Fibroblast of pulmonary artery (primary cell): ENCODE measurements around the gene MFAP3L.

Experiments
- DNase-seq: peaks from one replicate; pipeline ENCODE4 v3.0.0-alpha.2; 2010; ENCODE audit warnings: low read depth
- H3K4me3 ChIP-seq: replicated peaks from 2 replicates; pipeline ENCODE4 v1.5.1; 2011; ENCODE audit warnings: low read depth, mild to moderate bottlenecking, control low read depth, low read length, moderate library complexity
- TF ChIP-seq, protein P1 (sequence below): IDR thresholded peaks from 2 replicates; pipeline ENCODE4 v1.5.1; 2011; ENCODE audit warnings: mild to moderate bottlenecking, control low read depth, low read length, inconsistent platforms; ENCODE audit errors: missing control alignments

Gene MFAP3L

DNA sequence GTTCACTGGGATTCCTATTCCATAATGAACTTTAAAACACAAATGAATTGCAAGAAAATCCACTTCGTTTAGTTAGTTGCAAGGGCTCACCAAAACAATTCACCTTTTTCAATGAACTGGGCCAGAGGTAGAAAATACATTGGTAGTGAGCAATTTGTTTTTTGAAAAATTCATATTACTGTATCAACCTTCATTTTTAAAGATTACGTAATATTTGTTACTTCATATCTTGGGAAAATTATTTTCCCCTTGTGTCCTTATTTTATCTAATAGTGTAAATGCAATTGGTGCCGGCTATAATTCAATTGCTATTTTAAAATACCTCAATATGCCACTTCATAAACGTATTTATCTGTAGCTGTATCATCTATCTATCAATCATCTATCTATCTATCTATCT is 41.5 kb downstream of the MFAP3L start:
- no peak overlapping the region for H3K4me3 ChIP-seq
- no peak for DNase-seq
- TF ChIP-seq, protein P1, sequence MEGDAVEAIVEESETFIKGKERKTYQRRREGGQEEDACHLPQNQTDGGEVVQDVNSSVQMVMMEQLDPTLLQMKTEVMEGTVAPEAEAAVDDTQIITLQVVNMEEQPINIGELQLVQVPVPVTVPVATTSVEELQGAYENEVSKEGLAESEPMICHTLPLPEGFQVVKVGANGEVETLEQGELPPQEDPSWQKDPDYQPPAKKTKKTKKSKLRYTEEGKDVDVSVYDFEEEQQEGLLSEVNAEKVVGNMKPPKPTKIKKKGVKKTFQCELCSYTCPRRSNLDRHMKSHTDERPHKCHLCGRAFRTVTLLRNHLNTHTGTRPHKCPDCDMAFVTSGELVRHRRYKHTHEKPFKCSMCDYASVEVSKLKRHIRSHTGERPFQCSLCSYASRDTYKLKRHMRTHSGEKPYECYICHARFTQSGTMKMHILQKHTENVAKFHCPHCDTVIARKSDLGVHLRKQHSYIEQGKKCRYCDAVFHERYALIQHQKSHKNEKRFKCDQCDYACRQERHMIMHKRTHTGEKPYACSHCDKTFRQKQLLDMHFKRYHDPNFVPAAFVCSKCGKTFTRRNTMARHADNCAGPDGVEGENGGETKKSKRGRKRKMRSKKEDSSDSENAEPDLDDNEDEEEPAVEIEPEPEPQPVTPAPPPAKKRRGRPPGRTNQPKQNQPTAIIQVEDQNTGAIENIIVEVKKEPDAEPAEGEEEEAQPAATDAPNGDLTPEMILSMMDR: no peak

DNA sequence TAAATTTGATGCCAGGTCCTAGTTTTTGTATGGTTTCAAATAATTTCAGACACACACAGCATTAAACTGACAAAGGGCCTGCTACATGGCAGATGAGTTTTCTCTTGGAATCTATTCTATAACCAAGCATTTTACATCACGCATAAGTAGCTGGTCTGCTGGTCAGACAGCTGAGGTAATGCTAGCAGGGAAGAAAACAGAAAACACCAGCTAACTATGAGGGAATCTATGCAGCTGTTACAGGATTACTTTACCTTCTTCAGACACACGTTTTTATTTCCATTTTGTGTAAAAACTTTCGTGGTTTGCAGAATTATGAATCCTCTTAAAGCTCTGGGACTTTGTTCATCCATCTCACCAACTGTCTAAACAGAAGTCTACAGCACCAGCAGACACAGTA is 42.0 kb downstream of the MFAP3L start:
- TF ChIP-seq, protein P1: no peak
- DNase-seq: no peak
- H3K4me3 ChIP-seq: no peak overlapping the region

DNA sequence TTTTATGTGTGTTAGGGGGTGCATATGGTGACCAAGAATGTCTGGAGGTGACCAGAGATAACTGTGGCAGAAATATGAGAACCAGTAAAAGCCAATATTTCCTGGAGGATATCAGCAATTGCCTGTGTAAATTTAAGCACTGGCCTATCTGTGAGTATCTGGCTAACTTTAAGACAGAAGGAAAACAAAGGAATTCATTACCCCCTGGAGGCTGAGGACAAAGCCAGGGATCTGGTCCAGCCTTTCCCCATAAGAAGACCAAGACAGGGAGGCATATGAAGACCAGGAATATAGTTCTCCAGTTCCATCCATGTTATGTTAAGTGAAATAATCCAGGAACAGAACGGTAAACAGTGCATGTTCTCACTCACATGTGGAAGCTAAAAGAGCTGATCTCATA is 49.2 kb downstream of the MFAP3L start:
- no peak for DNase-seq
- no peak overlapping the region for H3K4me3 ChIP-seq
- TF ChIP-seq, protein P1: no peak

DNA sequence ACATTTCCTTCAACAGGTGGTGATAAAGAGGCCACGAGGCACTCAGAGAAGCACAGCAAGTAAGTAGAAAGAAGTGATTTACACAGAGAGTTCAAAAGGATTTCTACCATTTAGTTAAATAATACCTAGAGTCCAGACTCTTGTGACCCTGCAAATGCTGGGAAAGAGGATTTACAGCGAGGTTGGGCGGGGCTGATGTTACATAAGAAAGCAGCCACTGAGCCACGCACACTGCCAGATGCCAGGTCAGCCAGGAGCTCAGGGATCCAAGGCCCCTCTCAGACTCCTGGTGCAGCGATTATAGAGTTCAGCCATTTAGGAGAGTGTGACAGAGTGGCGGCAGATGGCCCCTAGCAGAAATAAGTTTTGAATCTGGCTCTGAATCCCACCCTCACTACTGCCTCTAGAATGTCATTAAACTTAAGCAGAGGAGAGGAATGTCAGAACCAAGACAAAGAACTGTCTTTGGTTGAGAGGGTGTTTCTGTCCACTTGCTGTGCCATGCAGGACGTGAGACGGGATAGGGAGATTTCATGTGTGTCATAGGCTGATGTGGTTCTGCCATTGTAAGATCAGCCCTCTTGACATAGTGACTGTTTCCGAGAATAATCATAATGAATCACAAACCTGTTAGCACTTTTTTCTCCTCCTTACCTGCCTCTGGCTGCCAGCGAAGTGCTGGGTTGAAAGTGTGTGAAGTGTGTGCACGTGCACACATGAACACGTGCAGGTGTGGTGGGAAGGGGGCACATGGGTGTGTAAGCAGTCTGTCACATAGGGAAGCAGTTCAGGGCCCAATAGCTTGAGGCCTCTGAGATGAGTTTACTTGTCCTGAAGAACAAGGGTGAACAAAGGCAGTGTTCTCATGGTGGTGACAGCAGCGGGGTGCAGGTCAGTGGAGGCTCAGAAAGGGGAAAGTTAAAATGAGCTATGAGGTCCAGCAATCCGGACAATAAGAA is 50.1 kb downstream of the MFAP3L start:
- H3K4me3 ChIP-seq: no peak overlapping the region
- TF ChIP-seq, protein P1: no peak
- DNase-seq: no peak

DNA sequence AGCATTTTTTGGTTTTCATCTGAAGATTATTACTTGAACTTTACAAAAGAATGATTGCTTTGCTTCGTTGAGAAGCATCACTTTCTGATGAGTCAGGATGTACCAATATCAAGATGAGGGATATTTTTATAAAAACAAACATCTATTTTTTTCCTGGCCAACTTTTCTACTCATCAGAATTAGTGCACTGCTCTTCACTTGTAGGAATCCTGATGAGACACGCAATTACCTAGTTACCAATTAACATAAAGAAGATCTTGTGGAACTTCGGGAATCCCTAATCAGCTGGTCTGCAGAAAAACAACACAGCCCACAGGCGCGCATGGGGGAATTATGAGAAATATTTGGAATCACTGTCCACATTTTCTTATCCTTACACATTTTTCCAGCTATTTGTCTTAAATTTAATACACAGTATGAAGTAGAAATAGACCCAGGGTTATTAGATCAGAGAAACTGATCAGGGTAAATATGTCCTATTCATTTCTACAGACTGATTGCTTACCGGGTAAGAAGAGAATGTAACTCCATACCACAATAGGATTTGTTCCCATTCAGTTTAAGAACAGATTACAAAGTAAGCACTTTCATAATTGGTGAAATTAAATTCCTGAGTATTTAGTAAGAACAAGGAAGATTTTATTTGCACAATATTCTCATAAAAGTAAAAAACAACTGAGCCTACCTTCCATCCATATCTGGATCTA is 50.9 kb downstream of the MFAP3L start:
- no peak for DNase-seq
- H3K4me3 ChIP-seq: no peak overlapping the region
- TF ChIP-seq, protein P1: no peak

DNA sequence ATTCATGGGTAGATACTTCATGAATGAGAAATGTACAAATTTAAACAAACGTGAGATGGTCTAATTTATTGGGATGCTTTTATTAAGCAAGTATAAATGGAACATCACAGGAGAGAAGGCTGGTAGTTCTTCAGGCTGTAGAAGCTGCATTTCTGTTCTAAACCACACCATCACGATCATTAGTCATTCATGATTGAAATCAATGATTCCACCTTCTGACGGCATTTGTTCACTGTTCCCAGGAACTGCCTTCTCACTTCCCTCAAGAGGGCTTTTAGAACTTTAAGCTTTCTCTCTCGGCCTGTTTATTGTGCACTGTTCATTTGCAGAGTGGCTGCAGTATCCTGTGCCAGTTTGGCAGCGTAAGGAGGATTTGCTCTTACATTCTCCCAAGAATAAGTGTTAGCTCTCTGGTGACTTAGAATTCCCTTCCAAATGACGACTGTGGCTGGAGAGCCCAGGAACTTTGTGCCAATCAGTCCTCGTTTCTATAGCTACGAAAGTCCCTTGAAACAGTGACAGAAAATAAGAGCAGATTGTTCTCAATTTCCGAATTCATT is 54.7 kb downstream of the MFAP3L start:
- DNase-seq: no peak
- TF ChIP-seq, protein P1: no peak
- no peak overlapping the region for H3K4me3 ChIP-seq
